CD8-positive, alpha-beta memory T cell (primary cell): ENCODE measurements around the gene SLC16A8. TPM values are rescaled to one million over a fixed set of nuclear protein-coding genes. Genes with fewer than 3 reads are reported as not detected.

Experiments used
- CTCF ChIA-PET: fragments of 350-600 bp; sonication (Branson Sonifier 250); formaldehyde crosslinking; loops from one replicate; lab custom pipeline; 2021; ENCODE audit warnings: antibody characterized with exemption; lab: Charles Lee
- POLR2A ChIA-PET: fragments of 350-600 bp; sonication (Branson Sonifier 250); formaldehyde crosslinking; loops from one replicate; lab custom pipeline; 2021; ENCODE audit warnings: antibody characterized with exemption; lab: Charles Lee
- DNase-seq, 5 donors: peaks; one replicate each; pipeline versions ENCODE4 v3.0.0 to v3.0.0-alpha.2; 2020 to 2022; ENCODE audit warnings: mixed read lengths in 1 of 5
- H3K27ac ChIP-seq: one replicate; pipeline ENCODE4 v1.7.0; 2013; ENCODE audit warnings: low read depth, mild to moderate bottlenecking, low read length, moderate library complexity
- H3K27me3 ChIP-seq: 2 replicates; pipeline ENCODE4 v1.7.0; 2013; ENCODE audit warnings: low read length, mild to moderate bottlenecking; ENCODE audit not compliant: insufficient read depth, poor library complexity, severe bottlenecking
- H3K36me3 ChIP-seq: 2 replicates; pipeline ENCODE4 v1.7.0; 2013; ENCODE audit warnings: mild to moderate bottlenecking, low read length, moderate library complexity; ENCODE audit not compliant: insufficient read depth
- H3K4me1 ChIP-seq: 2 replicates; pipeline ENCODE4 v1.7.0; 2013; ENCODE audit warnings: mild to moderate bottlenecking, low read length, moderate library complexity; ENCODE audit not compliant: insufficient read depth
- H3K4me3 ChIP-seq: 2 replicates; pipeline ENCODE4 v1.7.0; 2013; ENCODE audit warnings: mild to moderate bottlenecking, low read length
- H3K9me3 ChIP-seq: 2 replicates; pipeline ENCODE4 v1.7.0; 2013; ENCODE audit warnings: mild to moderate bottlenecking, low read length
- H3K27ac Mint-ChIP-seq, 8 donors: one replicate each; pipeline ENCODE4 v1.8.0; 2020 to 2021; ENCODE audit warnings: mixed read lengths in 8 of 8, mild to moderate bottlenecking in 6 of 8, inconsistent platforms in 3 of 8, moderate library complexity in 3 of 8
- H3K27me3 Mint-ChIP-seq, 2 donors: one replicate each; pipeline ENCODE4 v1.8.0; 2020 to 2021; ENCODE audit warnings: mixed read lengths in 2 of 2, mild to moderate bottlenecking in 1 of 2, moderate library complexity in 1 of 2
- H3K36me3 Mint-ChIP-seq, 3 donors: one replicate each; pipeline ENCODE4 v1.8.0; 2020 to 2021; ENCODE audit warnings: mixed read lengths in 3 of 3, inconsistent platforms in 1 of 3, mild to moderate bottlenecking in 1 of 3
- H3K4me1 Mint-ChIP-seq, 3 donors: one replicate each; pipeline ENCODE4 v1.8.0; 2020 to 2021; ENCODE audit warnings: mixed read lengths in 3 of 3, inconsistent platforms in 1 of 3, mild to moderate bottlenecking in 1 of 3
- H3K4me3 Mint-ChIP-seq, 7 donors: one replicate each; pipeline ENCODE4 v1.8.0; 2020 to 2021; ENCODE audit warnings: mixed read lengths in 7 of 7, mild to moderate bottlenecking in 6 of 7, moderate library complexity in 4 of 7, inconsistent platforms in 2 of 7
- H3K9me3 Mint-ChIP-seq, 5 donors: one replicate each; pipeline ENCODE4 v1.8.0; 2020 to 2022; ENCODE audit warnings: mixed read lengths in 5 of 5, mild to moderate bottlenecking in 3 of 5, moderate library complexity in 2 of 5, inconsistent platforms in 1 of 5
- polyA plus RNA-seq: library from polyadenylated mRNA; unstranded; fragments of 300-500 nt; fragmentation: Illumina TruSeq; gene quantifications from one replicate; pipeline ENCODE4 v1.2.3, GENCODE V29; 2021
- total RNA-seq, 2 experiments: library from RNA; stranded (reverse); gene quantifications; one replicate each; pipeline ENCODE4 v1.2.3, GENCODE V29; 2021

The SLC16A8 gene
- total and polyA plus RNA-seq, 3 experiments from 2014 or later: 0.35 TPM; not detected in 2

DNA sequence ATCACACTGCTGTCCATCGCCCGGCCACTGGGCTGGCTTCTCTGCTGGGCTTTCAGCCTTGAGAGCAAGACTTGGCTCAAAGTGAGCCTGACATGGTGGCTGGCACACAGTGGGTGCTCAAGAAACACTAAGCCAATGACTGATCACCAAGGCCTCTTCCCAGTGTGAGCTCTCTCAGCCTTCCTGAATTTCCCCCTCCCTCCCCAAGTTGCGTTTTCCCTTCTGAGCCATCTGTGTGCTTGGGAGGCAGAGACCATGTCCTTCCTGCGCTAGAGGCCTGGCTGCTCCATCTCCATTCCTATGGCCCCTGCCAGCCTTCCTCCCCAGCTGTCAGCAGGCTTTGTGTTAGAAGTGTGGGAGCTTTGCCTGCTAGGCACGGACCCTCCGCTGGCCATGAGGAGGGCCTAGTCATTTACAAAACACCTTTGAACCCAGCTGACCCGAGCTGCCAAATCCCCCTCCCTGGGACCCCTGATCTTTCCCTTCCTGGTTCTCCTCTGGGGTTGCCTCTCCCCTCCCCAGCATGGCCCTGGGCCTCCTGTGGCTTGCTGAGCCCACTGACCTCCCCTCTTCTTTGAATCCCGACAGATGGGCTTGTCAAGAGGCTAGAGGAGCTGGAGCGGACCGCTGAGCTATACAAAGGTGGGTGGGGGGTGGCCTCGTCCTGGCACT is 13.6 kb downstream of the SLC16A8 start:
- Mint-ChIP-seq H3K27me3 (no peaks in the 10 kb centered on the region), H3K9me3 (no peaks in the 10 kb centered on the region), H3K4me1 (no peaks in the 10 kb centered on the region), H3K4me3 (no peak overlapping the region), H3K36me3 (peaks cover 8 to 76% (median 8%) of the 10 kb centered on the region in 3 donors), H3K27ac (no peak overlapping the region)
- Histone ChIP-seq H3K4me3 (no peak overlapping the region), H3K27ac (no peak overlapping the region), H3K36me3 (peaks cover 11% of the 10 kb centered on the region), H3K27me3 (no peaks in the 10 kb centered on the region), H3K9me3 (no peaks in the 10 kb centered on the region), H3K4me1 (no peaks in the 10 kb centered on the region)
- CTCF ChIA-PET: interaction anchor here (1.2 to 2.9 kb wide), 2 partner anchors 13 to 18 kb away, joined by 3 to 13 read pairs; partner anchors contain the start of gene PICK1
- no peak for DNase-seq
- POLR2A ChIA-PET: interaction anchor here (0.6 kb wide), 1 partner anchor 359 kb away, joined by 4 read pairs; no protein-coding TSS in a partner anchor

DNA sequence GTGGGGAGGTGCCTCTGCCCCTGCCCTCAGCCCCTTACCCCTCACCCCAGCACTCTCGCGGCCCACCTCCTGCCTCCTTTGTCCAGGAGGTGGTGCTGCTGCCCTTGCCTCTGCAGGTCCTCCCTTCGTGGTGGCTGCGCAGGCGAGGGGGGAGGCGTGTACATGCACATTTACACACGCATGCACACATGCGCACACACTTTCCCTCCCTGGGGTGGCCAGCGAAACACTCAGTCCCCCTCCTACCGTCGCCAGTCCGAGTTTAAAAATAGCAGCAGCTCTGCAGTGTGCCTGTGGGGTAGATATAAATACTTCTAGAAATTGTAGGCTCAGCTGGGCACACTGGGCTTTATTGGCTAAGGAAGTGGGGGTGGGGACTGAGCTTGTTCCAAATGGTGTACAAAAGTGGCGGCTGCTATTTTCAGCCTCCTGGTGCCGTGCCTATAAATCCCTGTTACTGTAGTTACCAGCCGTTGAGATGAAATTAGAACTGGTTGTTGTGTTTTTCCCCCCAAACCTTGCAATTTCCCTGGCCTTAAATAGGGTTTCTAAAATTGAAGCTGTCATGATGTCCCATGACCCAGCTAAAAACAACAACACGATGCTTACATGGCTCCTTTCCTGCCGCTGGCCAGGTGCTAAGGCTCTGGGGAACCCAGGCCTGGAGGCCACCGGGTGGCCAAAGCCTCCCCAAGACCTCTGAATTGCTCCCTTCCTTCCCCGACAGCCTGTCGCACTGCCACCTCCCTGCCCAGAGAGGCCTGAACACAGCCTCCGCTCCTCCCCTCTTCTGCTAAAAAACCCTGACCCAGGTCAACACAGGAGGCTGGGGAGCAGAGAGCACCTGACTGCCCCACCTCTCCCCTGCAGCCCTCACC is 14.4 kb downstream of the SLC16A8 start:
- Mint-ChIP-seq H3K36me3 (peaks cover 8 to 82% (median 11%) of the 10 kb centered on the region in 3 donors), H3K4me3 (no peak overlapping the region), H3K27ac (peak overlapping the region in 1 of 8 donors; percentile 71), H3K9me3 (no peaks in the 10 kb centered on the region), H3K4me1 (no peaks in the 10 kb centered on the region), H3K27me3 (no peaks in the 10 kb centered on the region)
- no peaks in the 10 kb centered on the region for H3K27me3 ChIP-seq
- ChIA-PET POLR2A (interaction anchor here (0.6 kb wide), 1 partner anchor 360 kb away, joined by 4 read pairs; no protein-coding TSS in a partner anchor), CTCF (interaction anchor here (1.2 to 2.9 kb wide), 2 partner anchors 12 to 17 kb away, joined by 3 to 13 read pairs; partner anchors contain the start of gene PICK1)
- no peak for DNase-seq
- no peaks in the 10 kb centered on the region for H3K9me3 ChIP-seq
- H3K4me3 ChIP-seq: no peak overlapping the region
- H3K27ac ChIP-seq: no peak overlapping the region
- H3K4me1 ChIP-seq: no peaks in the 10 kb centered on the region
- peaks cover 11% of the 10 kb centered on the region for H3K36me3 ChIP-seq

- H3K4me3 Mint-ChIP-seq: no peak overlapping the region
- no peaks in the 10 kb centered on the region for H3K4me1 ChIP-seq
- DNase-seq: no peak
- H3K9me3 Mint-ChIP-seq: no peaks in the 10 kb centered on the region
- ChIA-PET CTCF (interaction anchor here (2.9 kb wide), 1 partner anchor 16 kb away, joined by 13 read pairs; no protein-coding TSS in a partner anchor), POLR2A (no interaction called here)
- H3K27me3 ChIP-seq: no peaks in the 10 kb centered on the region
- no peak overlapping the region for H3K27ac ChIP-seq
- H3K4me1 Mint-ChIP-seq: no peaks in the 10 kb centered on the region
- no peaks in the 10 kb centered on the region for H3K27me3 Mint-ChIP-seq
- H3K27ac Mint-ChIP-seq: no peak overlapping the region
- peaks cover 8 to 83% (median 10%) of the 10 kb centered on the region in 3 donors for H3K36me3 Mint-ChIP-seq
- peaks cover 11% of the 10 kb centered on the region for H3K36me3 ChIP-seq
- H3K4me3 ChIP-seq: no peak overlapping the region
- H3K9me3 ChIP-seq: no peaks in the 10 kb centered on the region
Measured at GRCh38 chr22:38068641-38069371, 15.2 kb downstream of the SLC16A8 start.

GRCh38 chr22:38067761-38068360 is 16.1 kb downstream of the SLC16A8 start:
- no peak overlapping the region for H3K4me3 ChIP-seq
- peaks cover 10% of the 10 kb centered on the region for H3K36me3 ChIP-seq
- DNase-seq: no peak
- Mint-ChIP-seq H3K4me3 (no peak overlapping the region), H3K4me1 (peaks cover 0 to under 1% (median 0%) of the 10 kb centered on the region in 3 donors), H3K27me3 (no peaks in the 10 kb centered on the region), H3K36me3 (peaks cover 11 to 81% (median 14%) of the 10 kb centered on the region in 3 donors), H3K27ac (peak overlapping the region in 1 of 8 donors; percentile 85), H3K9me3 (no peaks in the 10 kb centered on the region)
- no peak overlapping the region for H3K27ac ChIP-seq
- no peaks in the 10 kb centered on the region for H3K4me1 ChIP-seq
- no peaks in the 10 kb centered on the region for H3K27me3 ChIP-seq
- CTCF ChIA-PET: interaction anchor here (2.9 kb wide), 1 partner anchor 15 kb away, joined by 13 read pairs; no protein-coding TSS in a partner anchor
- no peaks in the 10 kb centered on the region for H3K9me3 ChIP-seq
- POLR2A ChIA-PET: no interaction called here

DNA sequence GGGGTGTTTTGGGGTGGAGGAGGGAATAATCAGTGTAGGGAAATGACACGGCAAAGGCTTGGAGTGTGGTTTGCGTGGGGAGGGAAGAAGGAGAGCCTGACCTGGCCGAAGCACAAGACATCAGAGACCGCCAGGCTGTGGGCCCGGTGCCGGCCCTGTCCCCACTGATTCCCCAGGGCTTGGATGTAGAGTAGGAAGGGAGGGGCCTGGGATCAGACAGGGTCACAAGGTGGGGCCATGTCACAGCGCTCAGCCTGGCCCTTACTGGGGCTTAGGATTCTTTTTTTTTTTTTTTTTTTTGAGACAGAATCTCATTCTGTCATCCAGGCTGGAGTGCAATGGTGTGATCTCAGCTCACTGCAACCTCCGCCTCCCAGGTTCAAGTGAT is 17.0 kb downstream of the SLC16A8 start:
- Mint-ChIP-seq H3K9me3 (no peaks in the 10 kb centered on the region), H3K27me3 (no peaks in the 10 kb centered on the region), H3K4me1 (peaks cover 0 to 5% (median 3%) of the 10 kb centered on the region in 3 donors), H3K27ac (no peak overlapping the region), H3K36me3 (peaks cover 13 to 76% (median 17%) of the 10 kb centered on the region in 3 donors), H3K4me3 (no peak overlapping the region)
- no peak overlapping the region for H3K4me3 ChIP-seq
- CTCF ChIA-PET: no interaction called here
- H3K9me3 ChIP-seq: no peaks in the 10 kb centered on the region
- H3K36me3 ChIP-seq: peaks cover 6% of the 10 kb centered on the region
- H3K27ac ChIP-seq: no peak overlapping the region
- POLR2A ChIA-PET: no interaction called here
- no peak for DNase-seq
- H3K27me3 ChIP-seq: no peaks in the 10 kb centered on the region
- H3K4me1 ChIP-seq: no peaks in the 10 kb centered on the region

DNA sequence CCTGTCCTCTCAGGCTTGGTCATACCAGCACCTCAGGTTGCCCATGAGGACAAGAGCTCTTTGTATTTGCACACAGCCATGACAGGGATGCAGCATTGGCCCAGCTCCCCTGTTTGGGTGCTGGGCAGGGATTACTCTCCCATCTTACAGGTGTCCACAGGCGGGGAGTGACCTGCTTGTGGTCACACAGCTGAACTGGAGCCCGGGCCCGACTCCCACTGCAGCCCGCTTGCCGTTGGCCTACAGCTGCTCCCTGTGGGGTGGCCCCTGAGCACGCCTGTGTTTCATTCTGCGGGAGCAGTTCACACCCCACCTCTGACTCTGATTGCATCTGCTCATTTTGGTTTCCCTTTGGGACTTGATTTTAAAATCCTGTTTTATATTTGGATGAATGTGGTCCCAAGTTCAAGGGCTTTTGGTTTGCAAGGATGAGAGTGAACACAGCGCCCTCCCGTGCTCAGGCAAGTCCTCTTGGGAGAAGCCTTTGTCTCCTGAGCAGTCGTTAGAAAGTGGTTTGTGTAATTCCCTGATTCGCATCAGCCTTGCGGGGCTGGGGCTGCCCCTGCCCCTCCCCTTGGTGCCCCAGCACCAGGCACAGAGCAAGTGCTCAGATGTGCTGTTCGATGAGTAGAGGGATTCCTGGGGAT is 17.5 kb downstream of the SLC16A8 start:
- Histone ChIP-seq H3K4me3 (no peak overlapping the region), H3K27ac (no peak overlapping the region), H3K9me3 (no peaks in the 10 kb centered on the region), H3K4me1 (no peaks in the 10 kb centered on the region), H3K27me3 (no peaks in the 10 kb centered on the region), H3K36me3 (peaks cover 6% of the 10 kb centered on the region)
- H3K27me3 Mint-ChIP-seq: no peaks in the 10 kb centered on the region
- H3K4me1 Mint-ChIP-seq: peaks cover 0 to 9% (median 5%) of the 10 kb centered on the region in 3 donors
- POLR2A ChIA-PET: no interaction called here
- no peak overlapping the region for H3K4me3 Mint-ChIP-seq
- no peaks in the 10 kb centered on the region for H3K9me3 Mint-ChIP-seq
- no peak for DNase-seq
- peak overlapping the region in 1 of 8 donors; percentile 55 for H3K27ac Mint-ChIP-seq
- H3K36me3 Mint-ChIP-seq: peaks cover 15 to 78% (median 17%) of the 10 kb centered on the region in 3 donors
- CTCF ChIA-PET: interaction anchor here (4.1 kb wide), 1 partner anchor 14 kb away, joined by 18 read pairs; no protein-coding TSS in a partner anchor

DNA sequence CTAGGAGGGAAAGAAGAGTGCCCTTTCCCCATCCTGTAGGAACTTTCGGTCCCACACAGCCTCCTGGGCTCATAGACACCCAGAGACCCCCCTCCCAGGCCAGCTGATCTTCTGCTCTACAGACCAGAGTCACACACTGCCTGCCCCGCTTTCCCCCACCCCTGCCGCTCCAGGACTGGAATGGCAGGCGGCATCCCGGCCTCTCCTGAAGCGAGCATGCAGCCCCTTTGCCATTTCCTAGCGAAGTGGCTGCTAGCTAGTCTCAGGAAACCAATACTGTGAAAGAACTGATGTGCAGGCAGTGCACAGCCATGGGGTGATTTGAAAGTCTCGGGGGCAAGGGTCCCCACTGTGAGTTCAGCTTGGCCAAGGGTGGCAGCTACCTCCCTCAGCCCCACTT is 18.4 kb downstream of the SLC16A8 start:
- Mint-ChIP-seq H3K4me1 (peaks cover 0 to 9% (median 5%) of the 10 kb centered on the region in 3 donors), H3K9me3 (no peaks in the 10 kb centered on the region), H3K4me3 (no peak overlapping the region), H3K27ac (peak overlapping the region in 1 of 8 donors; percentile 15), H3K27me3 (no peaks in the 10 kb centered on the region), H3K36me3 (peaks cover 15 to 71% (median 17%) of the 10 kb centered on the region in 3 donors)
- Histone ChIP-seq H3K27ac (no peak overlapping the region), H3K9me3 (no peaks in the 10 kb centered on the region), H3K4me1 (no peaks in the 10 kb centered on the region), H3K4me3 (no peak overlapping the region), H3K36me3 (peaks cover 6% of the 10 kb centered on the region), H3K27me3 (no peaks in the 10 kb centered on the region)
- ChIA-PET POLR2A (no interaction called here), CTCF (interaction anchor here (4.1 kb wide), 1 partner anchor 13 kb away, joined by 18 read pairs; no protein-coding TSS in a partner anchor)
- DNase-seq: no peak
